ENCODE measurements around the gene MID2.
"Not testable (repeated sequence)": the region's sequence is repeated elsewhere in the genome, so short reads cannot be mapped to it uniquely, and the experiment has no call there.

The MID2 gene

GRCh38 chrX:107955337-107955736 is 129.7 kb downstream of the MID2 start:
- DNase-seq (ENCODE audit: low read depth in 2 of 2): not testable (repeated sequence)

GRCh38 chrX:107968623-107969022 is 143.0 kb downstream of the MID2 start:
- DNase-seq (ENCODE audit: low read depth in 2 of 2): no peak

- no peak for DNase-seq (ENCODE audit: low read depth in 2 of 2)
Measured at GRCh38 chrX:107970073-107970472, 144.4 kb downstream of the MID2 start.

DNA sequence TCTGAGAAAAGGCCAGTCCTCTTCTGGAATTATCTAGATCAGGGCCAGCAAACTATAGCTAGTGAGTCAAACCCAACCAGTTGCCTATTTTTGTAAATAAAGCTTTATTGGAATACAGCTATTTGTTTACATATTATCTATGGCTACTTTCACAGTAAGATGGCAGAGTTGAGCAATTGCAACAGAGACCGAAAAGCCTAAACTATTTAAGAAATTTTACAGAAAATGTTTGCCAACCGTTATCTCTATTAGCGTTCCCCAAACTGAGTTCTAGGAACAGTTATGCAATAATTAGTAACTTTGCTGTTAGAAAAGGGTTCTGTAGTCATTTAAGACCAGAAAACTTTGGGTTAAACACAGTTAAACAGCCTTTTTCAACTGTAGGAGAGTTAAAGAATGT is 146.0 kb downstream of the MID2 start:
- no peak for DNase-seq (ENCODE audit: low read depth in 2 of 2)

Data from fibroblast of skin of left quadriceps (primary cell).